ENCODE data around the gene ACBD6.
"Not testable (repeated sequence)": the region's sequence is repeated elsewhere in the genome, so short reads cannot be mapped to it uniquely, and the experiment has no call there.

Gene ACBD6

DNA sequence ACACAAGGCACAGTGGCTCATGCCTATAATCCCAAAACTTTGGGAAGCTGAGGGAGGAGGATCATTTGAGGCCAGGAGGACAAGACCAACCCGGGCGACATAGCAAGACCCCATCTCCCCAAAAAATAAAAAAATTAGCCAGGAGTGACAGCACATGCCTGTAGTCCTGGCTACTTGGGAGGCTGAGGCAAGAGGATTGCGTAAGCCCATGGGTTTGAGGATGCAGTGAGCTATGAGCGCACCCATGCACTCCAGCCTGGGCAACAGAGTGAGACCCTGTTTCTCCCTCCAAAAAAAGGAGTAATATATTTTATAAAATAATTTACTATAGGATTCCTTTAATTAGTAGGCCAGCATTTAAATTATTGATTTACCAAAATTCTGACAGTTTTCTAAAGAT lies 89.8 kb downstream of the ACBD6 start:
- no peak for DNase-seq

DNA sequence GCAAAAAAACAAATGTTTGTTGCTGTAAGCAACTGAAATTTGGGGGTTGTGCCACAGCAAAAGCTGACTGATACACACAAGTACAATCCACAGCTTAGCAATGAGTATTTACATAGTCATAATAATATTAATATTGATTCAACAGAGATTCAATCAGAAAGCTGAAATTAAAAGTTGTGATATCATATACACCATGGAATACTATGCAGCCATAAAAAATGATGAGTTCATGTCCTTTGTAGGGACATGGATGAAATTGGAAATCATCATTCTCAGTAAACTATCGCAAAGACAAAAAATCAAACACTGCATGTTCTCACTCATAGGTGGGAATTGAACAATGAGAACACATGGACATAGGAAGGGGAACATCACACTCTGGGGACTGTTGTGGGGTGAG lies 94.2 kb downstream of the ACBD6 start:
- DNase-seq, result not testable (repeated sequence)

DNA sequence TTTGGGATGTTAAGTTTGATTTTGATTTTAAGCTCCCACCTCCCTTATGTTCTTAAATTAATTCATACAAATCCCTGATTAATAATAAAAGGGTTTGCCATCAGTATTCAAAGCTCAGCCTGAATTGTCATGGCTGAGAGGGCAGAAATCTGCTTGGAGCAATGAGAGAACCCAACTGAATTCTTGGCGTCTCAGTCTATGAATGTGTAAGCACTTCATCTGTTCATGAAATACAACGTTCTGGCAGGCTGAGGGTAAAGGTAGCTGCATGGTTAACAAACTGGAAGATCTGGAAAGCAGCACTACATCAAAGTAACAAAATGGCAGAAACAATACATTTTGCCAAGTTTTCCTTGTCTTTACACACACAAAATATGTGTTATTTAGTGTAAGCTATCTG lies 95.3 kb downstream of the ACBD6 start:
- no peak for DNase-seq

DNA sequence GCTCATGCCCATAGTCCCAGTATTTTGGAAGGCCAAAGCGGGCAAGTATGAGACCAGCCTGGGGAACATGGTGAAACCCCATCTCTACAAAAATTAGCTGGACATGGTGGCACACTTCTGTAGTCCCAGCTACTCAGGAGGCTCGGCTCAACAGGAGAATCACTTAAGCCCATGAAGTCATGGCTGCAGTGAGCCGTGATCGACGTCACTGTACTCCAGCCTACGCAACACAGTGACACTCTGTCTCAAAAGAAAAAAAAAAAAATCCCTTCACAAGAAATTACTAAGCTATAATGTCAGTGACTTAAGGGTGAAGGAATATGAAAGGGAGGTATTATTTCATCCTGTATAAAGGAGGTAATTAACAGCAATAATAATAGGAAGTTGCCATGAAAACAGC lies 99.8 kb downstream of the ACBD6 start:
- no peak for DNase-seq

DNA sequence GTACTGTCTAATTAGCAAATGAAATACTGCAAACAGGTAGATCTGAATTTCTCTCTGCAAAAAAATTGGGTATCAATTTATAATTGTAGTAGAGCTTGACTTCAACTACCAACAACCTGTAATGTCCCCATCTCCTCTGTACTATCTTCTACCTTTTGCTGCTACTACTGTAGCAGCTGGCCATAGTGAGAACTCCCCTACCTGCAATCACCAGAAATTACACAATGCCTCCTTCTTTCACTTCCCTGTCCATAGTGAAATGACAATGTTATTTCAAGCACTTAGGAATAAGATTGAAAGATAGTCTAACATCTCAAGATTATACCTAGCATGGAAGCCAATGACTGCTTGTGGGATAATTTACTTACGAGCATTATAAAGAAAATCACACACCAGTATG lies 100.4 kb downstream of the ACBD6 start:
- no peak for DNase-seq

DNA sequence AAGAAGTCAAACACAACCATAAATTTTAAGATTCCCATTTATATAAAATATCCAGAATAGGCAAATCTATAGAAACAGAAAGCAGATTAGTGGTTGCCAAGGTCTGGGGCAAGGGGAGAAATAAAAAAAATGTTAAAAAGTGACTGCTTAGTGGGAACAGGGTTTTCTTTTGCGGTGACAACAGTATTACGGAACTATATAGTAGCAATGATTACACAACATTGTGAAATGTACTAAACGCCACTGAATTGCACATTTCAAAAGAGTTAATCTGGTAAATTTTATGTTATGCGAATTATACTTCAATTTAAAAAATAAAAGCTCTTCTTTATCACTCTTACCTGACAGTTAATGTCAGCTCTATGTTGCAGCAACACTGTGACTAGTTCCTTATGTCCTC lies 105.2 kb downstream of the ACBD6 start:
- DNase-seq, result no peak

DNA sequence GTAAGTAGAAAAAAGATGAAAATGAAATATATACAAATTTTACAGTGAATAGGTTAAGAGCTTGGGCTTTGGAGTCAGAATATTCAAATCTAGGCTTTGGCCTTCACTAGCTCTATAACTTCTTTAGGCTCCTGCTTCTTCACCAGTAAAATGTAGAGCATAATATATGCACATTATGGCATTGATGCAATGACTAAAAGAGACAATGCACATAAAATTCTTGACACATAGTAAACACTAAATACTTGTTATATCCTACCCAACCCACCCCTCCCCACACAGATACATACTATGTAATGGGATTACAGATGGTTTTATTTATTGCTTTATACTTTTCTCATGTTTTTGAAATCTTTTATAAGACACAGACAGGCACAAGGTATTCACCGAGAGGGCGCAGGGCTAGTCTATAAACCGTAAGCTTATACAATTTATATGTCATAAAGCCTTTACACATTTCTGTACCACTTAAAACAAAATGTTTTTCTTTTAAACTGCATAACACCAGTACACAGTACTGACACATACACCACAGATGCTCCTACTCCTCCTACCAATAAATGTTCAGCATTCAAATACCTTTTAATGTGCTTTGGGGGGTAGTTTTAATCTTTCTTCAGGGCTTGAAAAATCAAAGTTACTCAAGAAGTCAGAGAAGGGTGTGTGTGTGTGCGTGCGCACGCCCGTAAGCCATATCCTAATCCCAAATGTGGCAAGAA lies 109.8 kb downstream of the ACBD6 start:
- no peak for DNase-seq

DNA sequence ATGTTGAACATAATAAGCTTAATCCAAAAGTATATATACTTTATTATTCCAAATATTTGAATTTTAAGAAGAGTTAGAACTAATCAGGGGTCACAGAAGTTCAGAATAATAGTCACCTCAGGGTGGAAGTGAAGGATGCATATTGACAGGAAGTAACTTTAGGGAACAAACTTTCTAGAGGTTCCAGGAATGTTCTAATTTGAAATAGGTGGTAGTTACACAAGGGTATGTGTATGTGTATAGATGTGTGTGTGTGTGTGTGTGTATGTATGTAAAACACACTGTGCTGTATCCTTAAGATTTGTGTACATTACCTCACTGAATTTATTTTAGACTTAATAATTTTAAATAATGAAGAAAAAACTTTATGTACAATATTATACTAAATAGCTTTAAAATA lies 110.4 kb downstream of the ACBD6 start:
- no peak for DNase-seq

DNA sequence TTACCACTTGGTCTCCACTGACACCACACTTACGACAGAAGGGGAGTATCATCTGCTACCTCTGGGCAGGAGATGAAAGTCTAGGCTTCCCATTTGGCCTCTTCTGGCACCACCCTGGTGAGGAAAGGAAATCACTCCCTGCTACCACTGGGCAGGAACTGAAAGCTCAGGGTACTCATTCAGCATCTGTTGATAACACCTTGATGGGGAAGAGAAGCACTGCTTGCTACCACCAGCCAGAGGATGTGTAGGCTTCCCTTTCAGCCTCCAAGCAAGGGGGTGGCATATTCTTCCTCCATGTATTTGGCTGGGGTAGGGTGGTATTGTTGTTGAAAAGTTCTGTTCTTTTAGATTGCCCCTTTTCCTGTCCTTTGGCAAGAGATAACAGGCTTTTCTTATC lies 115.0 kb downstream of the ACBD6 start:
- DNase-seq, result no peak

DNA sequence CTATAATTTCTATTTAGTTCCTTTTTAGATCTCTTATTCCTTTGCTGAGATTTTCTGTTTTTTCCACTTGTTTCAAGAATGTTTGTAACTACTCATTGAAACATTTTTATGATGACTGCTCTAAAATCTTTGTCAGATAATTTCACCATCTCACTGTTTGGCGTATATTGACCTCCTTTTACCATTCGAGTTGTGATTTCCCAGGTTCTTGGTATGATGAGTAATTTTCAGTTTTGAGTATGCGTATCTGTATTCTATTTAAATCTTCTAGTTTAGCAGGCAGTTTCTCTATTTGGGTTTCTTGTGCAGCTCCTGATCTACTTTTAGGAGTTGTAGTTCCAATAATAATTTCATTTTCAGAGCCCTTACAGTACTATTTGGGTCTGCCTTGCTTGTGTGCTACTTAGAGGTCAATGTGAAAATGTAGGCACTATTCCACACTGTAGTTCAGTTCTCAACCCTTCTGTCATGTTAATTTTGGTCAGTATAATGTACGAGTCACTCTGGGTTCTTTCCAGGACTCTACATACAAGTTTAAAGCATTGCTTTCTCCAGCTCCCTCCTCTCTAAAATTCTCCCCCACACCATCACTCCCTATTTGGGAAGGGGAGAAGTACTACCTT lies 115.5 kb downstream of the ACBD6 start:
- no peak for DNase-seq

DNA sequence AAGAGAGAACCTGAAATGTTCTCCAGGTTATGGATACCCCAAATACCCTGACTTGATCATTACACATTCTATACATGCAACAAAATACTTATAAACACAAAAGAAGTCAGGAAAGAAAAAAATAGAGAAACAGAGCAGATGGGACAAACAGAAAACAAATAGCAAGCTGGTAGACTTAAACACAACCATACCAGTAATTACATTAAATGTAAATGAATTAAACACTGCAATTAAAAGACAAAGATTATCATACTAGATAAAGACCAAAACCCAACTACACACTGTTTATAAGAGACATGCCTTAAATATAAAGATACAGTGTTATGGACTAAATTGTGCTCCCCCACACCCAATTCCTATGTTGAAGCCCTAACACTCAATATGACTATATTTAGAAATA lies 117.2 kb downstream of the ACBD6 start:
- no peak for DNase-seq

DNA sequence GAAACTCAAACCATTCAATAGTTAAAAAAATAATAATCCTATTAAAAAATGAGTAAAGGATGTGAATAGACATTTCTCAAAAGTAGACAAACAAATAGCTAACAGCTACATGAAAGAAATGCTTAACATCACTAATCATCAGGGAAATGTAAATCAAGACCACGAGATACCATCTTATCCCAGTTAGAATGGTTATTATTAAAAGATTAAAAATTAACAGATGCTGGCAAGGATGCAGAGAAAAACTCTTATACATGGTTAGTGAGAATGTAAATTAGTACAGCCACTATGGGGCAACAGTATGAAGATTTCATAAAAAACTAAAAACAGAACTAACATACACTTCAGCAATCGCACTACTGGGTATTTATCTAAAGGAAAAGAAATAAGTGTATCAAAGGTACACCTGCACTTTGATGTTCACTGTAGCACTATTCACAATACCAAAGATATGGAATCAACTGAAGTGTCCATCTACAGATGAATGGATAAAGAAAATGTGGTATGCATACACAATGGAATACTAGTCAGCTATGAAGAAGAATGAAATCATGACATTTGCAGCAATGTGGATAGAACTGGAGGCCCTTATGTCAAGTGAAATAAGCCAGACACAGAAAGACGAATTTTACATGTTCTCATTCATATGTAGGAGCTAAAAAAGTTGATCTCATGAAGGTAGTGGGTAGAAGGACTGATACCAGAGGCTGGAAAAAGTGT lies 117.9 kb downstream of the ACBD6 start:
- no peak for DNase-seq

DNA sequence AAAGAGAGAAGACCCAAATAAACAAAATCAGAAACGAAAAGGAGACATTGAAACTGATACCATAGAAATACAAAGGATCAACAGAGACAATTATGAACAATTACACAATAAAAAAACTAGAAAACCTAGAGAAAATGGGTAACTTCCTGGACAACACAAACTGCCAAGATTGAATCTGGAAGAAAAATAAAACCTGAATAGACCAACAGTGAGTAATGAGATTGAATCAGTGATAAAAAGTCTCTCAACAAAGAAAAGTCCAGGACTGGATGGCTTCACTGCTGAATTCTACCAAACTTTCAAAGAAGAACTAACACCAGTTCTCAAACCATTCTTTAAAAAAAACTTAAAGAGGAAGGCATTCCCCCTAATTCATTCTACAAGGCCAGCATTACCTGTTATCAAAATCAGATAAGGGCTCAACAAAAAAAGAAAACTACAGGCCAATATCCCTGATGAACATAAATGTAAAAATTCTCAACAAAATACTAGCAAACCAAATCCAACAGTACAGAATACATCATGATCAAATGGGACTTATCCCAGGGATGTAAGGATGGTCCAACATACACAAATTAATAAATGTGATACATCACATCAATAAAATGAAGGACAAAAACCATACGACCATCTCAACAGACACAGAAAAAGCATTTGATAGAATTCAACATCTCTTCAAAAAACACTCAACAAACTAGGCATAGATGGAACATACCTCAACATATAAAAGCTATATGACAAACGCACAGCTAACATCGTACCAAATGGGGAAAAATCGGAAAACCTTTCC lies 119.9 kb downstream of the ACBD6 start:
- no peak for DNase-seq

DNA sequence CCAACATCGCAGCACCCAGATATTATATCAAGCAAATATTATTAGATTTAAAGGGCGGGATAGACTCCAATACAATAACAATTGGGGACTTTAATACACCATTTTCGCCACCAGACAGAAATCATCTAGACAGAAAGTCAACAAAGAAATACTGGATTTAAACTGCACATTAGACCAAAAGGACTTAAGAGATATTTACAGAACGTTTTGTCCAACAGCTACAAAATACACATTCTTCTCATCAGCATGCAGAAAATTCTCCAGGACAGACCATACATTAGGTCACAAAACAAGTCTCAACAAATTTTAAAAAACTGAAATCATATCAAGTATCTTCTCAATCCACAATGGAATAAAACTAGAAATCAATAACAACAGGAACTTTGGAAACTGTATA lies 121.2 kb downstream of the ACBD6 start:
- DNase-seq, result no peak

DNA sequence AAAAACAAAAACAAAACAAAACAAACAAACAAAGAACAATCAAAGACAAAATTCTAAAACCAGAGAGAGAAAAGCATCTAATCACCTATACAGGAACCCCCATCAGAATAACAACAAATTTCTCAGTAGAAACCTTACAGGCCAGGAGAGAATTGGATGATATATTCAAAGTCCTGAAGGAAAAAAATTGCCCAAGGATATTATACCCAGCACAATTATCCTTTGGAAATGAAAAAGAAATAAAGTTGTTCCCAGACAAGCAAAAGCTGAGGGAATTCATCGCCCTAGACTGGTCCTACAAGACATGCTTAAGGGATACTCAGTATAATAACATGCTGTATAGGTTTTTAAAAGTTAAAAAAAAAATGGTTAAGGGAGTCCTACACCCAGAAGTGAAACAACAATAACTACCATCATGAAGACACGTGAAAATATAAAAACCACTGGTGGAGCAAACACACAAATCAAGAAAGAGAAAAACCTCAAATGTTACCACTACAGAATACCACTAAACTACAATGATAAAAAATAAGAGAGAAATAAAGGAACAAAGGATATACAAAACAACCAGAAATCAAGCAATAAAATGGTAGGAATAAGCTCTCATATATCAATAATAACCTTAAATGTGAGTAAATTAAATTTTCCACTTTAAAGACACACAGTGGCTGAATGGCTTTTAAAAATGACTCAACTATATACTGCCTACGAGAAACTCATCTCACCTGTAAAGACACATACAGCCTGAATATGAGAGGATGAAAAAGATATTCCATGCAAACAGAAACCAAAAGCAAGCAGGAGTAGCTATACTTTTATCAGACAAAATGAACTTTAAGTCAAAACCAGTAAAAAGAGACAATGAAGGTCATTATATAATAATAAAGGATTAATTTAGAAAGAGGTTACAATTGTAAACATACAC lies 121.9 kb downstream of the ACBD6 start:
- DNase-seq, result no peak

DNA sequence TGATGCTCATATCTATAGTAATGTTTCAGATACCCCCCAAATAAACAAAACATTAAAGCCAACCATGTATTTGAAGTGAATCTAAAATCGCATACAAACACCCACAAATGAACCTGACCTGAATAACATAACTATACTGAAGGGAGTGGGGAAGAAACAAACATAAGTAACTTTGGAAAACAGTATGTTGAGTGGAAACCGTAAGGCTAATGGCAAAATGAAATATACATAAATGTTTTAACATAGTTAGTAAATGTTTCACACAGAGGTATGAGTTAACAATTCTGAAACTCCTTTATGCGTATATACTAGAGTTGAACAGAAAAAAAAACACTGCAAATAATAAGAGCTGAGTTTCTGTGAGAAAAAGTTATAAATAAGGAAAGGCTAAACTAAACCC lies 125.6 kb downstream of the ACBD6 start:
- DNase-seq, result no peak

DNA sequence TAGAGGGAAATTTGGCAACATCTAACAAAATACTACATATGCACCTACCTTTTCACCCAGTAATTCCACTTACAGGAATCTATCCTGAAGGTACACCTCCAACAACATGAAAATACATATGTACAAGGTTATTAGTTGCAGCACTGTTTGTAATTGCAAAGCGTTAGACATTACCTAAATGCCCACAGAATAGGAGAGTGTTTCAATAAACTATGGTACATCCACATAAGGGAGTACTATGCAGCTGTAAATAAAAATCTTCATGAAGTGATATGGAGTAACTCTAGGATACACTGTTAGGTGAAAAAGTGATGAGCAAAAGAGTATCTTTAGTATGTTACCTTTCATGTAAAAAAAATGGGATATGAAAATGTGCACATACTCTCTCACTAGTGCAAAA lies 126.1 kb downstream of the ACBD6 start:
- no peak for DNase-seq

DNA sequence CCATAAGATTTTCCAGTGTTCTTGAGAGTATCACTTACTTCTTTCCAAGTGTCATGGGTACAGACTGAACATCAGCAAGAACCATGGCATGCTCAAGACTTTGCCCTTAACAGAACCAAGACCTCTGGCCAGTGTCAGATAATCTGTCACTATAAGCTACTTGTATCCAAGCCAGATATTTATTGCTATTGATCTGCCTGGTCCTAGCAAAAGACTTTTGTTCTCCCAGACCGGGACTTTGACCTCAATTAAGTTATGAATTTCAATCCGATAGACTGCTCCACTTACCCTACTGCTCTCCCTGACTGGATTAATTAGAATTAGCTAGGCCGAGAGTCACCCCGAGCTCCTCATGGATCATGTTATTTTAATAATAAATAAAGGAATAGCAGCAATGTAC lies 129.6 kb downstream of the ACBD6 start:
- no peak for DNase-seq

DNA sequence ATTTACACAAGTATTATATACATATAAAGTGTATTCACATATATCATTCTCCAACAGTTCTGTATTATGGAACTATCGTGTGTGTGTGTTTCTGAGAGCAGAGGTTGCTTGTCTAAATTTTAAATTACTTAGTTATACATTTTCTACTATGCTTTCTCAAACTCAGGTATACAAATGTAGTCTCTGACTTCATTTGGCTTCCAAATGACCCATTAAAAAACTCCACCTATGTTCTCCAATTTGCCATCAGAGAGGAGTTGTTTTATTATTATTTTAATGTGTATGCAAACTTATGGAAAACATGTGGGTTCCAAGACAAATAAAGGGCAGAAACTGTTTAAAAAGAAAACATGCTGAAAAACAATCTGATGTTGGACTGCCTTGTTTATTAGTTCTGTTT lies 131.8 kb downstream of the ACBD6 start:
- DNase-seq, result no peak

DNA sequence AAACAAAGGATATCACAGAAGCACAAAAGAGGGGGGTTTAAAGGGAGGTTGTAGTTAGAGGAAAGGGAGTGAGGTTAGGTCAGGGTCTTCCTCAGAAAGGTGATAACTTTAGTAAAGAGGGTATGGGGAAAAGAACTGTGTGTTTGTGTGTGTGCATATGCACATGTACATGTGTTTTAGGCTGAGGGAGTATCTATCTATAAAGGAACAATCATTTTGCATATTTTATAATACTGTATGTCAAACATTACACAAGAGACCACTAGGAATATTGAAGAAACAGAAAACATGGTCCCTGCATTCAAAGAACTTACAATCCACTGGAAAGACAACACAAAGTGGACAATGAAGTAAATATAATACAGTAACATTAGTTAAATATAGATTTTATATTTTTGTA lies 132.2 kb downstream of the ACBD6 start:
- DNase-seq, result no peak

DNA sequence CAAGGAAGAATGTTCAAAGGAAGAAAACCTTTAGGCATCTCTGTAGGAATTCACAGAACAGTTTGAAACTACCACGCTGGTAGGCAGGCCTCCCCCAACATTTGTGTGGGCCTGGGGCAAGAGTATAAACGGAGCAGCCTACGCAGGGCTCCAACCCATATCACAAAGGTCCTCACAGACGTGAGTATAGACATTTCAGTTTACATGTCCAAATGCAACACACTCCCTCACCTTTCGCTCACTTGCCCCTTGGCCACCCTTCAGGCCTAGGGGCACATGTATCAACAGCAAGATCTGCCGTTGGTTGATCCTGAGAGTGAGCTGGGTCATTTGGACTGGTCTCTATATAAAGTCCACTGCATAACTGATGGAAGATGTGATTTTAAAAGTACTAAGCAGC lies 133.3 kb downstream of the ACBD6 start:
- no peak for DNase-seq

DNA sequence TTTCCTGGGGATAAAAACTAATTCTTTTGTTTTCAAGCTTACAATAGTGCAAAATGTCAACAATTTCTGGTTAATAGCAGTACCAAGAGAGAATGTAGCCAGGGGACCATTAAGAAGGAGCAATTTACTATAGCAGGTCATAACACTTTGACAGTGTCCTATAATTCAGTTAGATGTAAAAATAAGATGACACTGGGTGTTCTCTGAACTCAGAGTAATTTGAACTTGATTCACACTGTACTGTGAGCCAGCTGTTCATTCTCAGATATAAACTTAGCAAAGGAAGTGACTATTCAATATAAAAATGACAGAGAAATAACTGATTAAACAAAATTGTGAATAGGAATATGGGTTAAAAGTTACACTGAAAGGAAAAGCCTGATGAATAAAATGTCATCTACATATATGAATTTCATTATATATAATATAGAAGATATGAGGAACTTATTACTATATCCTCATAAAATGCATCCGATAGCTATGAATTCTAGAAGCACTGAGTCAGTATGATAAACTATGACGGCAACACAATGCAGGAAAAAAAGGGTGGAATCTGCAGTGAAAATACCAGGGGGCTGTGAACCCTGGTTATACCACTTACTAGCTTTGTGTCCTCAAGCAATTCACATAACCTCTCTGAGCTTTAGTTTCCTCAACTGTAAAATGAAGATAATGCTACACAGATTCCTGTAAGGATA lies 135.9 kb downstream of the ACBD6 start:
- DNase-seq, result no peak

All from activated CD4-positive, alpha-beta T cell treated with anti-CD3 and anti-CD28 coated beads for 48 hours (primary cell).